Measurements from ENCODE around the gene APP. TPM values are rescaled to one million over a fixed set of nuclear protein-coding genes. Genes with fewer than 3 reads are reported as not detected.
"Not testable (repeated sequence)": the region's sequence is repeated elsewhere in the genome, so short reads cannot be mapped to it uniquely, and the experiment has no call there.

The APP gene
- total RNA-seq, 2 donors from 2014 or later = 267 to 564 TPM

GRCh38 chr21:26027696-26028095, 142.9 kb downstream of the APP start:
- 91% methylated on average over 8 of the region's 8 CpGs for WGBS
- no peak for TF ChIP-seq POLR2AphosphoS5 (IDR thresholded peaks at IDR 0.05)
- TF ChIP-seq POLR2A (IDR thresholded peaks at IDR 0.05) = no peak
- TF ChIP-seq CTCF (IDR thresholded peaks at IDR 0.05) = no peak
- Histone ChIP-seq H3K4me3 (no peak overlapping the region), H3K9me3 (no peaks in the 10 kb centered on the region), H3K4me1 (replicated peaks) (no peaks in the 10 kb centered on the region), H3K36me3 (no peaks in the 10 kb centered on the region), H3K27ac (no peak overlapping the region), H3K27me3 (replicated peaks; ENCODE audit: insufficient read depth) (no peaks in the 10 kb centered on the region)
- intact Hi-C loops (cut with DNase I) = no loop called here
- no peak for DNase-seq (ENCODE audit: low spot score)

GRCh38 chr21:26025536-26026512, 144.7 kb downstream of the APP start:
- H3K4me1 ChIP-seq (replicated peaks) = no peaks in the 10 kb centered on the region
- intact Hi-C loops (cut with DNase I) = no loop called here
- no peaks in the 10 kb centered on the region for H3K36me3 ChIP-seq
- WGBS = 20% methylated on average over 9 of the region's 9 CpGs
- H3K27ac ChIP-seq = no peak overlapping the region
- no peaks in the 10 kb centered on the region for H3K9me3 ChIP-seq
- no peaks in the 10 kb centered on the region for H3K27me3 ChIP-seq (replicated peaks; ENCODE audit: insufficient read depth)
- TF ChIP-seq CTCF (IDR thresholded peaks at IDR 0.05) = no peak
- TF ChIP-seq POLR2A (IDR thresholded peaks at IDR 0.05) = no peak
- no peak for TF ChIP-seq POLR2AphosphoS5 (IDR thresholded peaks at IDR 0.05)
- H3K4me3 ChIP-seq = no peak overlapping the region
- no peak for DNase-seq (ENCODE audit: low spot score)

- H3K27ac ChIP-seq; H3K4me1 ChIP-seq (replicated peaks); intact Hi-C loops (cut with DNase I); DNase-seq (ENCODE audit: low spot score); H3K27me3 ChIP-seq (replicated peaks; ENCODE audit: insufficient read depth); H3K36me3 ChIP-seq; H3K9me3 ChIP-seq; H3K4me3 ChIP-seq: not testable (repeated sequence)
- WGBS = 89% methylated on average over 4 of the region's 4 CpGs
Observed at GRCh38 chr21:26023406-26023805, 147.2 kb downstream of the APP start.

- not testable (repeated sequence) for H3K9me3 ChIP-seq
Observed at GRCh38 chr21:26022598-26023337, 147.8 kb downstream of the APP start.

GRCh38 chr21:26020510-26020909, 150.1 kb downstream of the APP start:
- intact Hi-C loops (cut with DNase I) = no loop called here
- 48% methylated on average over 1 of the region's 1 CpG for WGBS
- TF ChIP-seq CTCF (IDR thresholded peaks at IDR 0.05) (no peak), POLR2AphosphoS5 (IDR thresholded peaks at IDR 0.05) (no peak), POLR2A (IDR thresholded peaks at IDR 0.05) (no peak)

More at GRCh38 chr21:26022598-26023337, 147.8 kb downstream of the APP start:
- DNase-seq (ENCODE audit: low spot score); H3K27ac ChIP-seq; H3K4me3 ChIP-seq; H3K36me3 ChIP-seq; intact Hi-C loops (cut with DNase I); H3K27me3 ChIP-seq (replicated peaks; ENCODE audit: insufficient read depth); H3K4me1 ChIP-seq (replicated peaks): not testable (repeated sequence)
- over 99% methylated on average over 6 of the region's 6 CpGs for WGBS

More at GRCh38 chr21:26020510-26020909, 150.1 kb downstream of the APP start:
- no peaks in the 10 kb centered on the region for H3K27me3 ChIP-seq (replicated peaks; ENCODE audit: insufficient read depth)
- no peaks in the 10 kb centered on the region for H3K9me3 ChIP-seq
- no peak for DNase-seq (ENCODE audit: low spot score)
- H3K4me1 ChIP-seq (replicated peaks) = no peaks in the 10 kb centered on the region
- no peaks in the 10 kb centered on the region for H3K36me3 ChIP-seq
- H3K4me3 ChIP-seq = no peak overlapping the region
- no peak overlapping the region for H3K27ac ChIP-seq
